Prostate gland (tissue), 2 donors: ENCODE measurements around the gene ROBO4. TPM values are rescaled to one million over a fixed set of nuclear protein-coding genes. Genes with fewer than 3 reads are reported as not detected.

Experiments
- DNase-seq: peaks from one replicate; pipeline ENCODE4 v3.0.0-alpha.2; 2019; ENCODE audit warnings: low spot score
- H3K27ac ChIP-seq, 2 donors: fragments of 200-600 bp; sonication (generic); 2 replicates each; pipeline ENCODE4 v1.5.1; 2017 to 2019
- H3K27me3 ChIP-seq: fragments of 200-600 bp; sonication (generic); replicated peaks from 2 replicates; pipeline ENCODE4 v1.5.1; 2019; ENCODE audit not compliant: insufficient read depth
- H3K36me3 ChIP-seq, 2 donors: fragments of 200-600 bp; sonication (generic); 1 replicate in 1 of 2; 2 replicates in 1 of 2; pipeline versions ENCODE4 v1.5.1 to v1.8.1; 2017 to 2019
- H3K4me1 ChIP-seq: fragments of 200-600 bp; sonication (generic); replicated peaks from 2 replicates; pipeline ENCODE4 v1.5.1; 2019
- H3K4me3 ChIP-seq, 2 donors: fragments of 200-600 bp; sonication (generic); 2 replicates each; pipeline ENCODE4 v1.5.1; 2017 to 2019
- H3K9me3 ChIP-seq: fragments of 200-600 bp; sonication (generic); 2 replicates; pipeline ENCODE4 v1.5.1; 2017
- POLR2A ChIP-seq: fragments of 450-650 bp; IDR thresholded peaks from one replicate; pipeline ENCODE4 v1.6.1; 2016; ENCODE audit warnings: antibody characterized with exemption, mild to moderate bottlenecking
- POLR2AphosphoS5 ChIP-seq: sonication (generic); formaldehyde crosslinking; IDR thresholded peaks from one replicate; pipeline ENCODE4 v1.6.1; 2017; ENCODE audit warnings: antibody characterized with exemption
- WGBS: methylation state at CpG from one replicate; pipeline ENCODE4 v1.1.5; 2018; 5-methylcytosine and 5-hydroxymethylcytosine counted together
- intact Hi-C: fragments of 100-400 bp; cut with DNase I; formaldehyde crosslinking; loops from one replicate; pipeline ENCODE4 v1.14.2; 2022
- total RNA-seq, 2 donors: library from RNA; depleted of rRNA; stranded (reverse); fragments of >200 nt; gene quantifications; one replicate each; pipeline ENCODE4 v1.1.0, GENCODE V29; 2016
- TF ChIP-seq, protein P1 (sequence below), 4 experiments: fragments of 200-600 bp in 2 of 4; fragments of 450-650 bp in 2 of 4; sonication (generic) in 2 of 4; IDR thresholded peaks; 1 replicate in 3 of 4; 2 replicates in 1 of 4; pipeline ENCODE4 v1.5.1; 2016 to 2019; ENCODE audit warnings: antibody characterized with exemption in 4 of 4, mild to moderate bottlenecking in 2 of 4, moderate library complexity in 2 of 4

The ROBO4 gene
- total RNA-seq, 2 donors from 2014 or later: 8.5 to 22.0 TPM

DNA sequence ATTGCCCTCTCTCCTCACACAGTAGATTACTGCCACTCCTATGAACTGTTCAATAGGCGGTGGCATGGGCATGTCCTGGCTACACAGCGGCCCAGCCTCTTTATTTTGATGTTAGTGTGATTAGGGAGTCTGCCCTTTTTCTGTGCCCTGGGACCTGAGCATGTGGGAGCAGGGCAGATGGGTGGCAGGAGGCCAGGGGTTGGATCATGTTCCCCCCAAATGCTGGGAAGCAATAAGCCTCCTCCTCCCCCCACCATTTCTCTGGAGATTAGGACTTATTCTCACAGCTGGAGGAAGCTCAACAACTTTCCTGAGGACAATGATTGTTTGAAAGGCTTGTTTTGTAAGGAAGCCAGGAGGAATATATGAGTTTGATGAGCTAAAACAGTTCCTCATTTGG is 22.2 kb upstream of the ROBO4 start:
- TF ChIP-seq, protein P1, sequence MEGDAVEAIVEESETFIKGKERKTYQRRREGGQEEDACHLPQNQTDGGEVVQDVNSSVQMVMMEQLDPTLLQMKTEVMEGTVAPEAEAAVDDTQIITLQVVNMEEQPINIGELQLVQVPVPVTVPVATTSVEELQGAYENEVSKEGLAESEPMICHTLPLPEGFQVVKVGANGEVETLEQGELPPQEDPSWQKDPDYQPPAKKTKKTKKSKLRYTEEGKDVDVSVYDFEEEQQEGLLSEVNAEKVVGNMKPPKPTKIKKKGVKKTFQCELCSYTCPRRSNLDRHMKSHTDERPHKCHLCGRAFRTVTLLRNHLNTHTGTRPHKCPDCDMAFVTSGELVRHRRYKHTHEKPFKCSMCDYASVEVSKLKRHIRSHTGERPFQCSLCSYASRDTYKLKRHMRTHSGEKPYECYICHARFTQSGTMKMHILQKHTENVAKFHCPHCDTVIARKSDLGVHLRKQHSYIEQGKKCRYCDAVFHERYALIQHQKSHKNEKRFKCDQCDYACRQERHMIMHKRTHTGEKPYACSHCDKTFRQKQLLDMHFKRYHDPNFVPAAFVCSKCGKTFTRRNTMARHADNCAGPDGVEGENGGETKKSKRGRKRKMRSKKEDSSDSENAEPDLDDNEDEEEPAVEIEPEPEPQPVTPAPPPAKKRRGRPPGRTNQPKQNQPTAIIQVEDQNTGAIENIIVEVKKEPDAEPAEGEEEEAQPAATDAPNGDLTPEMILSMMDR (IDR thresholded peaks at IDR 0.05): no peak
- TF ChIP-seq POLR2AphosphoS5: no peak
- no peak for TF ChIP-seq POLR2A
- WGBS: 82% methylated on average over 2 of the region's 2 CpGs
- H3K36me3 ChIP-seq: no peaks in the 10 kb centered on the region
- no peaks in the 10 kb centered on the region for H3K9me3 ChIP-seq
- no peak overlapping the region for H3K27ac ChIP-seq
- intact Hi-C loops: no loop called here
- H3K4me3 ChIP-seq: no peak overlapping the region
- H3K4me1 ChIP-seq: no peaks in the 10 kb centered on the region
- no peaks in the 10 kb centered on the region for H3K27me3 ChIP-seq
- no peak for DNase-seq

DNA sequence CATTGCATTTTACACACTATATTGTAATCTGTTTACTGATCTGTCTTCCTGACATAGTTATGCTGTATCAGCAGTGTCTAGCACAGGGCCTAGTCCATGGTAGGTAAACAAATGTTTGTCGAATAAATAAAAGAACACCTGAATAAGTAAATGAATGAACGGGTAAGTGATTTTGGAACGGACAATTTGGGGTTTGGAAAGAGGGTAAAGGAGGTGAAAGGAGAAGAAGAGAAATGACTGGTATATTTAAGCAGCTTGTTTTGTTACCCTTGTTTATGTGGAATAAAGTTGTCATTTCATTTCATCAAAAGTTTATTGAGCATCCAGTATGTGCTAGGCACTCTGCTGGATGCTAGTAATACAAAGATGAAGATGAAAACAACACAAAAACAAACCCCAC is 21.3 kb upstream of the ROBO4 start, which contains the start of gene HEPN1:
Gene HEPN1 (plus strand): TSS at position 301 of the 400 bp plus-strand sequence.
- Histone ChIP-seq H3K4me1 (no peaks in the 10 kb centered on the region), H3K36me3 (no peaks in the 10 kb centered on the region), H3K9me3 (no peaks in the 10 kb centered on the region), H3K27me3 (no peaks in the 10 kb centered on the region), H3K27ac (no peak within 1 kb of the TSS), H3K4me3 (no peak within 1 kb of the TSS)
- TF ChIP-seq POLR2A: no peak
- TF ChIP-seq, protein P1 (IDR thresholded peaks at IDR 0.05): no peak
- no peak for TF ChIP-seq POLR2AphosphoS5
- WGBS: 70% methylated on average over 3 of the region's 3 CpGs
- no peak for DNase-seq
- intact Hi-C loops: no loop called here

DNA sequence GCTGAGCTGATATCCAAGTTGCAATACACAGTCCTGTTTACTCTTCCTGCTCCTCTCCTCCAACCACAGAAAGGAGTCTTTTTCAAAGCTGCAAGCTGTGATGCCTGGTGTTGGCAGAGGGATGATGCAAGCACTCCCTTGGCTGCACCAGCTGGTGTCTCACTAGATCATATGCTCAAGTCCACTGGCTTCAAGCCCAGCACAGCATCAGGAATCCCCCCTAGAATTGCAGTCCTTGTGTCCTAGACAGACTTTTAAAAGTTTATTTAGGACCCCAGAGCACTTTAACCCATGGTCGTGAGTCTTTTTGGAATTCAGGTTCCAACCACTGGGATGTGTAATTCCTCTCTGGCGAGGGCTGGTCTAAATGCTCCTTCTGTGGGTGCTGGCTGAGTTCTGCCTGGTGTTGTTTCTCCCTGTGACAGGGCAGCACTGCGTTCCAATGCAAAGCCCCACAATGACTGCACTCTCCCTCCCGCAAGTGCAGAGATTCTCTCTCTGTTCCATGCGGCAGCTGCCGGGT is 19.5 kb upstream of the ROBO4 start:
- Histone ChIP-seq H3K27me3 (no peaks in the 10 kb centered on the region), H3K27ac (no peak overlapping the region), H3K4me3 (no peak overlapping the region), H3K4me1 (no peaks in the 10 kb centered on the region), H3K36me3 (no peaks in the 10 kb centered on the region), H3K9me3 (no peaks in the 10 kb centered on the region)
- TF ChIP-seq POLR2AphosphoS5: no peak
- no peak for TF ChIP-seq POLR2A
- TF ChIP-seq, protein P1 (IDR thresholded peaks at IDR 0.05): no peak
- 61% methylated on average over 6 of the region's 6 CpGs for WGBS
- DNase-seq: no peak
- intact Hi-C loops: no loop called here

DNA sequence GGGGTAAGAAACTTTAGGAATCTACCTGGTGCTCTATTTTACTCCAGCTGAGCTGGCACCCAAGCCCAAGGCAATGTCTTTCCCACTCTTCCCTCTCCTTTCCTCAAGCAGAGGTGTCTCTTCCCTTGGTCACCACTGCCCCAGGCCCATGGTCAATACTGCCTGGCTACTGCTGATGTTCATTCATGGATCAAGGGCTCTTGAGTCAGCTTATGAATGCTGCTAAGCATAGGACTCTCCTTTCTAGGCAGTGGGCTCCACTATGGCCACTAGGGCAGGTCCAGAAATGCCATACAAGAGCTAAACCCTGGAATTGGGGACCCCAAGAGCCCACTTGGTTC is 18.7 kb upstream of the ROBO4 start:
- H3K4me1 ChIP-seq: no peaks in the 10 kb centered on the region
- TF ChIP-seq POLR2A: no peak
- TF ChIP-seq, protein P1 (IDR thresholded peaks at IDR 0.05): no peak
- TF ChIP-seq POLR2AphosphoS5: no peak

DNA sequence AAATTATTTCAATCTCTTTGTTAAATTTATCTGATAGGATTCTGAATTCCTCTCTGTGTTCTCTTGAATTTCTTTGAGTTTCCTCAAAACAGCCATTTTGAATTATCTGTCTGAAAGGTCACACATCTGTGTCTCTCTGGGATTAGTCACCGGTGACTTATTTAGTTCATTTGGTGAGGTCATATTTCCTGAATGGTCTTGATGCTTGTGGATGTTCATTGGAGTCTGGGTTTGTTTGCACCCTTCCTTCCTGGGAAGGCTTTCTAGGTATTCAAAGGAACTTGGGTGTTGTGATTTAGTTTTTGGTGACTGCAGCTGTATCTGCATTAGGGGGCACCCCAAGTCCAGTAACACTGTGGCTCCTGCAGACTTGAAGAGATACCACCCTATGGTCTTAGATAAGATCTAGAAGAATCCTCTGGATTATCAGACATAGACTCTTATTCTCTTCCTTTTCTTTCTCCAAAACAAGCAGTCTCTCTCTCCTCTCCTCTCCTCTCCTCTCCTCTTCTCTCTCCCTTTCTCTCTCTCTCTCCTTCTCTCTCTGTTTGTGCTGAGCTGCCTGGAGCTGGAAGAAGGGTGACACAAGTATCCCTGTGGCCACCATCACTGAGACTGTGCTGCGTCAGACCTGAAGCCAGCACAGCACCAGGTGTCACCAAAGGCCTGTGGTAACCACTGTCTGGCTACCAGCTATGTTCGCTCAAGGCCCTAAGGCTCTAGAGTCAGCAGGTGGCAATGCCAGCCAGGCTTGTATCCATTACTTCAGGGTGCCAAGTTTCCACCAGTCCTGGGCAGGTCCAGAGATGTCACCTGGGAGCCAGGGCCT is 18.1 kb upstream of the ROBO4 start:
- H3K36me3 ChIP-seq: no peaks in the 10 kb centered on the region
- H3K27ac ChIP-seq: no peak overlapping the region
- 87% methylated on average over 3 of the region's 3 CpGs for WGBS
- intact Hi-C loops: no loop called here
- H3K9me3 ChIP-seq: no peaks in the 10 kb centered on the region
- no peaks in the 10 kb centered on the region for H3K4me1 ChIP-seq
- H3K27me3 ChIP-seq: no peaks in the 10 kb centered on the region
- TF ChIP-seq, protein P1 (IDR thresholded peaks at IDR 0.05): no peak
- TF ChIP-seq POLR2A: no peak
- TF ChIP-seq POLR2AphosphoS5: no peak
- DNase-seq: no peak
- no peak overlapping the region for H3K4me3 ChIP-seq

More for the DNA sequence above, 18.7 kb upstream of the ROBO4 start:
- no peak for DNase-seq
- Histone ChIP-seq H3K4me3 (no peak overlapping the region), H3K9me3 (no peaks in the 10 kb centered on the region), H3K27ac (no peak overlapping the region), H3K27me3 (no peaks in the 10 kb centered on the region), H3K36me3 (no peaks in the 10 kb centered on the region)
- intact Hi-C loops: no loop called here
